ENCODE data around the gene HCK. TPM values are rescaled to one million over a fixed set of nuclear protein-coding genes. Genes with fewer than 3 reads are reported as not detected.
"Not testable (repeated sequence)": the region's sequence is repeated elsewhere in the genome, so short reads cannot be mapped to it uniquely, and the experiment has no call there.

HCK gene
- total RNA-seq, 1 donor from 2014 or later: 3.7 TPM

- DNase-seq: no peak
Observed at GRCh38 chr20:32108814-32109391, 56.9 kb downstream of the HCK start.

- DNase-seq: peak; percentile 98
Observed at GRCh38 chr20:32109392-32110172, 57.5 kb downstream of the HCK start, which contains the start of gene TM9SF4. Gene TM9SF4, plus strand, starts transcription at chr20:32109714. Its CDS starts 27 bp downstream, at chr20:32109741.

GRCh38 chr20:32110173-32110704 lies 58.2 kb downstream of the HCK start:
- DNase-seq: no peak

- DNase-seq: no peak
Observed at GRCh38 chr20:32110727-32111126, 58.7 kb downstream of the HCK start.

GRCh38 chr20:32111156-32111686 lies 59.2 kb downstream of the HCK start:
- no peak for DNase-seq

- no peak for DNase-seq
Observed at GRCh38 chr20:32111753-32112152, 59.7 kb downstream of the HCK start.

GRCh38 chr20:32112841-32113240 lies 60.8 kb downstream of the HCK start:
- no peak for DNase-seq

GRCh38 chr20:32113591-32114260 lies 61.7 kb downstream of the HCK start:
- no peak for DNase-seq

GRCh38 chr20:32114305-32114960 lies 62.4 kb downstream of the HCK start:
- DNase-seq: no peak

- no peak for DNase-seq
Observed at GRCh38 chr20:32115211-32115767, 63.2 kb downstream of the HCK start.

GRCh38 chr20:32116079-32116521 lies 64.1 kb downstream of the HCK start:
- peak; percentile 32 for DNase-seq

- DNase-seq: not testable (repeated sequence)
Observed at GRCh38 chr20:32116796-32117195, 64.8 kb downstream of the HCK start.

- DNase-seq: not testable (repeated sequence)
Observed at GRCh38 chr20:32118427-32118826, 66.4 kb downstream of the HCK start.

GRCh38 chr20:32119734-32120133 lies 67.7 kb downstream of the HCK start:
- DNase-seq: no peak

GRCh38 chr20:32121908-32122307 lies 69.9 kb downstream of the HCK start:
- not testable (repeated sequence) for DNase-seq

GRCh38 chr20:32123088-32123487 lies 71.0 kb downstream of the HCK start:
- no peak for DNase-seq

GRCh38 chr20:32124916-32125454 lies 72.9 kb downstream of the HCK start:
- DNase-seq: no peak

GRCh38 chr20:32125506-32125905 lies 73.5 kb downstream of the HCK start:
- DNase-seq: no peak

- no peak for DNase-seq
Observed at GRCh38 chr20:32126919-32127318, 74.9 kb downstream of the HCK start.

- no peak for DNase-seq
Observed at GRCh38 chr20:32127347-32127746, 75.3 kb downstream of the HCK start.

GRCh38 chr20:32128167-32128566 lies 76.1 kb downstream of the HCK start:
- no peak for DNase-seq
